Glutamatergic neuron (in vitro differentiated cells): ENCODE results near the gene PPP2R5C. TPM values are rescaled to one million over a fixed set of nuclear protein-coding genes. Genes with fewer than 3 reads are reported as not detected.
A peak's percentile ranks its signal among the peaks of the same experiment; 100 is the strongest.

Experiments used
- DNase-seq: peaks from one replicate; pipeline ENCODE4 v3.0.0; 2022
- H3K27ac Mint-ChIP-seq: one replicate; pipeline ENCODE4 v1.8.0; 2020; ENCODE audit warnings: mild to moderate bottlenecking, mixed read lengths, inconsistent platforms; ENCODE audit not compliant: unreplicated experiment
- H3K27me3 Mint-ChIP-seq: one replicate; pipeline ENCODE4 v1.8.0; 2020; ENCODE audit warnings: mild to moderate bottlenecking, moderate library complexity, mixed read lengths, inconsistent platforms; ENCODE audit not compliant: unreplicated experiment
- H3K36me3 Mint-ChIP-seq: one replicate; pipeline ENCODE4 v1.8.0; 2020; ENCODE audit warnings: mild to moderate bottlenecking, mixed read lengths, inconsistent platforms; ENCODE audit not compliant: unreplicated experiment
- H3K4me1 Mint-ChIP-seq: one replicate; pipeline ENCODE4 v1.8.0; 2020; ENCODE audit warnings: mild to moderate bottlenecking, low read depth, mixed read lengths, inconsistent platforms; ENCODE audit not compliant: unreplicated experiment
- H3K4me3 Mint-ChIP-seq: one replicate; pipeline ENCODE4 v1.8.0; 2020; ENCODE audit warnings: mild to moderate bottlenecking, mixed read lengths, inconsistent platforms; ENCODE audit not compliant: unreplicated experiment
- H3K9me3 Mint-ChIP-seq: one replicate; pipeline ENCODE4 v1.8.0; 2020; ENCODE audit warnings: mild to moderate bottlenecking, moderate library complexity, mixed read lengths, inconsistent platforms; ENCODE audit not compliant: unreplicated experiment
- total RNA-seq: library from RNA; stranded (reverse); fragmentation: NEBNext Ultra II Directional; extraction: Animal tissue kit (Norgen Biotek cat#: 25700); gene quantifications from one replicate; pipeline ENCODE4 v1.2.1, GENCODE V29; 2021; ENCODE audit not compliant: unreplicated experiment
- TF ChIP-seq, protein P1 (sequence below): fragments of 200-600 bp; sonication (generic); IDR thresholded peaks from one replicate; pipeline ENCODE4 v1.5.0; 2021; ENCODE audit not compliant: partially characterized antibody, unreplicated experiment

Gene PPP2R5C
- total RNA-seq, 1 donor from 2014 or later = 116 TPM

- Mint-ChIP-seq H3K36me3 (no peaks in the 10 kb centered on the region), H3K4me1 (peaks cover 33% of the 10 kb centered on the region), H3K9me3 (peaks cover 10% of the 10 kb centered on the region), H3K27me3 (peaks cover 18% of the 10 kb centered on the region), H3K4me3 (peak overlapping the region; percentile 85), H3K27ac (peak overlapping the region; percentile 98)
- no peak for DNase-seq
- TF ChIP-seq, protein P1, sequence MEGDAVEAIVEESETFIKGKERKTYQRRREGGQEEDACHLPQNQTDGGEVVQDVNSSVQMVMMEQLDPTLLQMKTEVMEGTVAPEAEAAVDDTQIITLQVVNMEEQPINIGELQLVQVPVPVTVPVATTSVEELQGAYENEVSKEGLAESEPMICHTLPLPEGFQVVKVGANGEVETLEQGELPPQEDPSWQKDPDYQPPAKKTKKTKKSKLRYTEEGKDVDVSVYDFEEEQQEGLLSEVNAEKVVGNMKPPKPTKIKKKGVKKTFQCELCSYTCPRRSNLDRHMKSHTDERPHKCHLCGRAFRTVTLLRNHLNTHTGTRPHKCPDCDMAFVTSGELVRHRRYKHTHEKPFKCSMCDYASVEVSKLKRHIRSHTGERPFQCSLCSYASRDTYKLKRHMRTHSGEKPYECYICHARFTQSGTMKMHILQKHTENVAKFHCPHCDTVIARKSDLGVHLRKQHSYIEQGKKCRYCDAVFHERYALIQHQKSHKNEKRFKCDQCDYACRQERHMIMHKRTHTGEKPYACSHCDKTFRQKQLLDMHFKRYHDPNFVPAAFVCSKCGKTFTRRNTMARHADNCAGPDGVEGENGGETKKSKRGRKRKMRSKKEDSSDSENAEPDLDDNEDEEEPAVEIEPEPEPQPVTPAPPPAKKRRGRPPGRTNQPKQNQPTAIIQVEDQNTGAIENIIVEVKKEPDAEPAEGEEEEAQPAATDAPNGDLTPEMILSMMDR = no peak
These were observed 204.5 kb downstream of the PPP2R5C start for GRCh38 chr14:101965770-101966722.

GRCh38 chr14:101966742-101967141, 205.2 kb downstream of the PPP2R5C start:
- TF ChIP-seq, protein P1 = no peak
- Mint-ChIP-seq H3K27me3 (peaks cover 16% of the 10 kb centered on the region), H3K4me1 (peaks cover 30% of the 10 kb centered on the region), H3K9me3 (peaks cover 9% of the 10 kb centered on the region), H3K4me3 (peak overlapping the region; percentile 85), H3K36me3 (no peaks in the 10 kb centered on the region), H3K27ac (peak overlapping the region; percentile 24)
- DNase-seq = no peak

- peak overlapping the region; percentile 12 for H3K27ac Mint-ChIP-seq
- TF ChIP-seq, protein P1 = no peak
- H3K9me3 Mint-ChIP-seq = peaks cover 7% of the 10 kb centered on the region
- DNase-seq = no peak
- peaks cover 11% of the 10 kb centered on the region for H3K27me3 Mint-ChIP-seq
- H3K4me3 Mint-ChIP-seq = peak overlapping the region; percentile 85
- peaks cover 33% of the 10 kb centered on the region for H3K4me1 Mint-ChIP-seq
- H3K36me3 Mint-ChIP-seq = no peaks in the 10 kb centered on the region
These were observed 206.7 kb downstream of the PPP2R5C start for GRCh38 chr14:101968186-101968585.

GRCh38 chr14:101969481-101969880, 208.0 kb downstream of the PPP2R5C start:
- Mint-ChIP-seq H3K4me3 (peak overlapping the region; percentile 85), H3K4me1 (peaks cover 27% of the 10 kb centered on the region), H3K27ac (peak overlapping the region; percentile 87), H3K27me3 (peaks cover 7% of the 10 kb centered on the region), H3K9me3 (peaks cover 7% of the 10 kb centered on the region), H3K36me3 (no peaks in the 10 kb centered on the region)
- DNase-seq = no peak
- TF ChIP-seq, protein P1 = no peak
